GM18520 (cell line): Measurements from ENCODE around the gene KIF18B.

ENCODE experiments used
- ATAC-seq: cut with Tn5 transposase; IDR thresholded peaks from one replicate; pipeline ENCODE4 v1.9.1; 2021; ENCODE audit not compliant: unreplicated experiment

KIF18B gene

GRCh38 chr17:44941712-44942331 is 5.8 kb downstream of the KIF18B start:
- no peak for ATAC-seq

GRCh38 chr17:44940768-44941167 is 6.8 kb downstream of the KIF18B start:
- no peak for ATAC-seq

- no peak for ATAC-seq
Observed at GRCh38 chr17:44940317-44940716, 7.3 kb downstream of the KIF18B start.

GRCh38 chr17:44935116-44935515 is 12.5 kb downstream of the KIF18B start:
- no peak for ATAC-seq

GRCh38 chr17:44934745-44935105 is 12.8 kb downstream of the KIF18B start:
- ATAC-seq, result no peak

GRCh38 chr17:44933824-44934744 is 13.5 kb downstream of the KIF18B start:
- ATAC-seq, result no peak

- no peak for ATAC-seq
Observed at GRCh38 chr17:44932787-44933097, 14.8 kb downstream of the KIF18B start.

- ATAC-seq, result no peak
Observed at GRCh38 chr17:44932096-44932786, 15.3 kb downstream of the KIF18B start.

- ATAC-seq, result no peak
Observed at GRCh38 chr17:44931376-44931775, 16.2 kb downstream of the KIF18B start.

- ATAC-seq, result no peak
Observed at GRCh38 chr17:44930667-44931066, 16.9 kb downstream of the KIF18B start.

GRCh38 chr17:44928950-44929720 is 18.4 kb downstream of the KIF18B start:
- ATAC-seq, result no peak

- no peak for ATAC-seq
Observed at GRCh38 chr17:44928136-44928535, 19.4 kb downstream of the KIF18B start.

- no peak for ATAC-seq
Observed at GRCh38 chr17:44927696-44928095, 19.9 kb downstream of the KIF18B start.

- ATAC-seq, result no peak
Observed at GRCh38 chr17:44926821-44927525, 20.6 kb downstream of the KIF18B start.

GRCh38 chr17:44925731-44926697 is 21.6 kb downstream of the KIF18B start:
- no peak for ATAC-seq

- no peak for ATAC-seq
Observed at GRCh38 chr17:44924107-44924544, 23.4 kb downstream of the KIF18B start.

- no peak for ATAC-seq
Observed at GRCh38 chr17:44922746-44923470, 24.7 kb downstream of the KIF18B start.

GRCh38 chr17:44922136-44922535 is 25.4 kb downstream of the KIF18B start:
- ATAC-seq, result no peak
